HEK293 (cell line): ENCODE data around the gene CFC1.
"Not testable (repeated sequence)": the region's sequence is repeated elsewhere in the genome, so short reads cannot be mapped to it uniquely, and the experiment has no call there.

Experiments used
- ATF2 ChIP-seq: fragments of 450-650 bp; formaldehyde crosslinking; IDR thresholded peaks from 2 replicates; pipeline ENCODE4 v1.5.1; 2016; ENCODE audit warnings: missing biosample characterization, missing genetic modification characterization, low read depth
- CTCF ChIP-seq: fragments of 450-650 bp; formaldehyde crosslinking; IDR thresholded peaks from 2 replicates; pipeline ENCODE4 v1.5.1; 2016; ENCODE audit warnings: missing biosample characterization, missing genetic modification characterization
- MYNN ChIP-seq: fragments of 450-650 bp; formaldehyde crosslinking; IDR thresholded peaks from 2 replicates; pipeline ENCODE4 v1.5.1; 2016; ENCODE audit warnings: missing biosample characterization, missing genetic modification characterization, borderline replicate concordance
- PATZ1 ChIP-seq: fragments of 450-650 bp; formaldehyde crosslinking; IDR thresholded peaks from 2 replicates; pipeline ENCODE4 v1.5.1; 2016; ENCODE audit warnings: missing biosample characterization, missing genetic modification characterization
- PRDM2 ChIP-seq: fragments of 450-650 bp; formaldehyde crosslinking; IDR thresholded peaks from 2 replicates; pipeline ENCODE4 v1.5.1; 2016; ENCODE audit warnings: missing biosample characterization, missing genetic modification characterization, borderline replicate concordance
- PRDM4 ChIP-seq: fragments of 450-650 bp; formaldehyde crosslinking; IDR thresholded peaks from 2 replicates; pipeline ENCODE4 v1.5.1; 2017; ENCODE audit warnings: missing biosample characterization, missing genetic modification characterization
- SALL2 ChIP-seq: fragments of 450-650 bp; formaldehyde crosslinking; IDR thresholded peaks from 2 replicates; pipeline ENCODE4 v1.5.0; 2017; ENCODE audit warnings: missing biosample characterization, mild to moderate bottlenecking, missing genetic modification characterization, borderline replicate concordance
- ZNF146 ChIP-seq: fragments of 450-650 bp; formaldehyde crosslinking; IDR thresholded peaks from 2 replicates; pipeline ENCODE4 v1.5.1; 2016; ENCODE audit warnings: missing biosample characterization, missing genetic modification characterization
- ZNF350 ChIP-seq: fragments of 450-650 bp; formaldehyde crosslinking; IDR thresholded peaks from 2 replicates; pipeline ENCODE4 v1.5.0; 2017; ENCODE audit warnings: missing biosample characterization, mild to moderate bottlenecking, missing genetic modification characterization
- ZNF366 ChIP-seq: fragments of 450-650 bp; formaldehyde crosslinking; conservative IDR thresholded peaks from 2 replicates; pipeline ENCODE4 v1.5.1; 2016; ENCODE audit warnings: missing biosample characterization, missing genetic modification characterization
- ZNF548 ChIP-seq: fragments of 450-650 bp; formaldehyde crosslinking; IDR thresholded peaks from 2 replicates; pipeline ENCODE4 v1.5.1; 2016; ENCODE audit warnings: missing biosample characterization, missing genetic modification characterization
- ZNF596 ChIP-seq: fragments of 450-650 bp; IDR thresholded peaks from 2 replicates; pipeline ENCODE4 v1.5.0; 2018; ENCODE audit warnings: missing biosample characterization, mild to moderate bottlenecking, missing genetic modification characterization, moderate library complexity

GRCh38 chr2:130574230-130574629, 25.1 kb downstream of the CFC1 start:
- TF ChIP-seq CTCF (tag by site-specific recombination); ZNF350 (tag by site-specific recombination); ZNF596 (tag by site-specific recombination); MYNN; ZNF366 (tag by site-specific recombination); PRDM2 (tag by site-specific recombination); PATZ1 (tag by site-specific recombination); ZNF146 (tag by site-specific recombination); PRDM4; SALL2 (tag by site-specific recombination); ZNF548 (tag by site-specific recombination); ATF2 (tag by site-specific recombination): not testable (repeated sequence)
